Inflammatory macrophage (primary cell): ENCODE measurements around the gene SYT8.

ENCODE experiments used
- DNase-seq, 2 donors: peaks; one replicate each; pipeline ENCODE4 v3.0.0-alpha.2; 2020 to 2022

SYT8 gene

GRCh38 chr11:1845561-1846452 is 11.0 kb downstream of the SYT8 start:
- DNase-seq = no peak

GRCh38 chr11:1846453-1846932 is 11.7 kb downstream of the SYT8 start:
- no peak for DNase-seq

- no peak for DNase-seq
Observed at GRCh38 chr11:1847006-1847735, 12.4 kb downstream of the SYT8 start.

- DNase-seq = peak; percentile 38 to 41
Observed at GRCh38 chr11:1847926-1848639, 13.3 kb downstream of the SYT8 start.

- peak; percentile 39 to 74 for DNase-seq
Observed at GRCh38 chr11:1848640-1849430, 14.0 kb downstream of the SYT8 start.

DNA sequence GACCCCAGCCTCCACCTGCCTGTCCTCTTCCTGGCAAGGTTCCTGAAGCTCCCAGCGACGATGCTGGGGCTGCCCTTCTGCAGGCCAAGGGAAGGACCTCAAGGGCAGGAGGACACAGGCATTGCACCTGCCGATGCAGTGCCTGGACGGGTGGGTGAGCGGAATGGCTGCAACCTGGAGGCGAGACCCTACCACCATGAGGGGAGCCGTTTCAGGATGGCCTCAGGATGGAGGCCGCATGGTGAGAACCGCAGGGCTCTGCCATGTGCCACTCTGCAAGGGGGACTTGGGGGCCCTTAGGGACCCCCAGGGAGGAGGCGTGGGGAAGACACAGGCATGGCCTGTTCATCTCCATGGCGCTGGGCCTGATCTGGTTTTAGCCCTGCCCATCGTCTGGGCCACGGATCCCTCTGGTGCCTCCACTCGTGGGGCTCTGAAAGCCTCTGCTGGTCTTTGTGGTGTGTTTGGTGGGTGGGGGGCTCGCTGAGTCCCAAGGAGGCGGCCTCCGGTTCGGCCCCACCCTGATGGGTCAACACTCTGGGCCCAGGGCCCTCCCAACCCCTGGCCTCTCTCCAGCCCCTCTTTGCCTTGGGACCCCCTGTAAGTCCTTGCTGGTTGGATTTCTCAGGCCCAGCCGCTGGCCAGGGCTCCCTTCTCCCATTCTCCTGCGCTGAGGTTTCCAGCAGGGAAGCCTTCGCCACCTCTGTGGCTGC is 16.8 kb downstream of the SYT8 start:
- no peak for DNase-seq

- no peak for DNase-seq
Observed at GRCh38 chr11:1852271-1852876, 17.6 kb downstream of the SYT8 start.

DNA sequence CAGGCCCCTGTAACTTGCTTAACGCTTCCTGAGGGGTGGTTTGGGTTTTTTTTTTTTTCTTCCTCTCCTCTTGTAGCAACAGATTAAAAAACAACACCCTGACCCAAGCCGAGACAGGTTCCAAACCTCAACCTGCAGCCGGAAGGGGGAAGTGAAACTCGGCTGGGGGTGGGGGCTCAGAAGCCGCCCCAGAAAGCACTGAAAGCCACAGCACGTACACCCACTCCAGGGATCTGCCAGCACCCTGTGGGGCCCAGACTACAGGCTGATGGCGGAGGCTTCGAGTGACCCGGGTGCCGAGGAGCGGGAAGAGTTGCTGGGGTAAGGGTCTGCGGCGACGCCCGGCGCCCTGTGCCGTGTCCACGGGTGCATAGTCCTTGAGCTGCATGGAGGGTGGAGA is 18.1 kb downstream of the SYT8 start, which contains the start of gene LSP1:
Gene LSP1 (plus strand): TSS at position 208 of the 400 bp plus-strand sequence. CDS start 61 bp downstream, at position 269.
- DNase-seq = peak; percentile 77 to 90

GRCh38 chr11:1853376-1854131 is 18.8 kb downstream of the SYT8 start:
- DNase-seq = no peak

DNA sequence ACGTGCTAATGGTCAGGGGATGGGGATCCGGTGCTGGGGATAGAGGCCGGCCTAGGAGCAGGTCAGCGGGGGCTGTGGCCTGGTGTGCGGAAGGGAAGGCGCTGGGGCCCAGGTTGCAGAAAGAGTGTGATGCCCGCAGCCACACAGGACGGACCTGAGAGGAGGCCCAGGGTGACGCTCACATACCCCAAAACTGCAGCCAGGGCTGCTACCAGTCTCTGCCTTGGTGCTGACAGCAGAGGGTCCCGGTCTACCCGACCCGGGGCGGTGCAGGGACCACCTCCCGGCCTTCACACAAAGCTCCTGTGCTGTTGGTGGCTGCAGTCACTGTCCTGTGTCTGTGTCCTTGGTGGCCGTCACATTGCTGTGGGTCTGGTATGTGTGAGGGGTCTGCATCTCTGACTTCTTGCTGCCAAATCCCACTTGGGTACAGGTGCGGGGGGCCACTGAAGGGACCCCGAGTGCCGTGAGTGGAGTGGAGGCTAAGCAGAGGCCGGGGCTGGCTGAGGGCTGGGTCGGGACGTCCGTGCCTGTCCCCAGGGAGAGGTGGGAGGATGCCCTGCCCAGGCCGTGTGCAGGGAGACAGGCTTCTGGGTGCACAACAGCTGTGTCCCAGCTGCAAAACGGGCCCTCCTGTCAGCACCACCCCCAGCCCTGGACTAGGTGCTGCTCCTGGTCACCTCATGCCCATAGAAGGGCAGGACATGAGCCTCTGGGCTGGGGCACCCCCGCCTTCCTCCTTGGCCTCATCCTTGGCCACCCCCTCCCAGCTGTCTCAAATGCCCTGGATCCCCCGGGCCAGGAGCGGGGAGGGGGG is 19.6 kb downstream of the SYT8 start:
- DNase-seq = no peak

DNA sequence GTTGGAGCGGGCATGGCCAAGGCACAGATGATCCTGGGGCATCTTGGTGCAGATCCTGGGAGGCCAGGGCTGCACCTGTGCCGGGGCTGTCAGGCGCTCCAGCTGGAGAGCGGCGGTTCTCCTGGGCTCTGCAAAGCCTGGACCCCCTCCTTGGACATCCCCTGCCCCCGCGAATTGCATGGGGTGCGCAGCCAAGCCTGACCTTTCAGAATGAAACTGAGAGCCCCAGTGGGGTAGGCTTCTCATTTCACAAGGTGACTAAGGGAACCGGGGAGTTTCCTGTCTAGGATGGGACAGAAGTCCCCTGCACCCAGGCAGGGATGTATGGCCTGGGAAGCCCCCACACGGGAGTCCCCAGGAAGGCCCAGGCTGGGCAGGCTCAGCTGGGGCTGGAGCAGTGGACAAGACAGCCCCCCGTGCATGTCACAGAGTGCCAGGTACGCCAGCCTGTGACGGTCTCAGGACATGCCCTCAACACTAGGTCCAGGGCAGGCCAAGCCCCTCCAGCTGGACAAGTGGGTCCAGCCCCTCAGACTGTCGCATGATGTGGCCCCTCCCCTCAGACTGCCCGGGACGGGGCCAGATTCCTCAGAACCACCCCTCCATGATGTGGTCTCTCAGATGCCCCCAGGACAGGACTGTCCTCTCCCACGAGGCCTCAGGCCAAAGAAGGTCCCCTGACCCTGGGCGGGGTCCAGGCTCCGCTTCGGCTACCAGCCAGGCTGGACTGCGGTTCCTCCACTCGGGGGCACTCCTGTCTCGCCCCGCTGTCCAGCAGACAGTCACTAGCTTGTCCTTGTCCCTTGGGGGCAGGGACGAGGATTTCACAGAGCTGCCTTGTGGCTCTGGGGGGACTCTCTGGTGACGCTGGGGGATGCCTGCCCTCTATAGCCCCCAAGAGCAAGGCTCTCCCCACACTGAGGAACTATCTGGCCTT is 20.4 kb downstream of the SYT8 start:
- DNase-seq = no peak

- DNase-seq = no peak
Observed at GRCh38 chr11:1855886-1856265, 21.1 kb downstream of the SYT8 start.

- DNase-seq = no peak
Observed at GRCh38 chr11:1856306-1857005, 21.7 kb downstream of the SYT8 start.

DNA sequence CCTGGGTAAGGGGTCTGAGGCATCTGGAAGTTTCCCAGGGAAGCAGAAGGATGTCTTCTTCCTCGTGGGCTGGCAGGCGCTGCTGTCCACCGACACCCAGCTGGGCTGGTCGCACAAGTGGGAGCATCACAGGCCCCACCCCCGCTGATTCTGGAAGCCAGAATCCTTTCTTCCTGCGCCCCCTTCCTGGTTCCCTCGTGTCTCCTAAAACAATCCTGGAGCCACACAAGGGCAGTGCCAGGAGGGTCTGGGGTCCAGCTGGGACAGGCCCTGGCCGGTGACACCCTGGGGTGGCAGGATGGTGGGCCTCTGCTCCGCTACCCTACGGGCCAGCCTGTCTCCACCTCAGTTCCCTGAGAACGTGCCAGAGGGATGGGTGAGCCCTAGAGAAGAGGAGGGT is 22.3 kb downstream of the SYT8 start:
- DNase-seq = no peak

DNA sequence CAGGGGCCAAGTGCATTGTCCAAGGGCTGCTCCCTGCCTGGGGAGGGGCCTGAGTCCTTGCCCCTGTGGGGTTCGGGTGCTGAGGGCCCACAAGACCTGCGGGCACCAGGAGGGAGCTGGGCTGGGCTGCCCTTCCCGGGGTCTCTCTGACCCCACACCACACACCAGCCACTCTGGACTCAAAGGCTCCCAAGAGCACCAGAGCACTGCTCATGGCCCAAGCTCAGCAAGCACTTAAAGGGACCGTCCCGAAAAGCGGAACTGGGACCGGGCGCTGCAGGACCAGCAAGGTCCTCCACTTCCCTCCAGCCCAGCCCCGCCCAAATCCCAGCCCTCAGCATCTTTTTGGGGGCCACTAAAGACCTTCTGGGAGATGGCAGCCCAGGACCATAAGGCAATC is 23.4 kb downstream of the SYT8 start:
- peak; percentile 48 to 66 for DNase-seq

- DNase-seq = no peak
Observed at GRCh38 chr11:1858576-1858975, 23.8 kb downstream of the SYT8 start.

DNA sequence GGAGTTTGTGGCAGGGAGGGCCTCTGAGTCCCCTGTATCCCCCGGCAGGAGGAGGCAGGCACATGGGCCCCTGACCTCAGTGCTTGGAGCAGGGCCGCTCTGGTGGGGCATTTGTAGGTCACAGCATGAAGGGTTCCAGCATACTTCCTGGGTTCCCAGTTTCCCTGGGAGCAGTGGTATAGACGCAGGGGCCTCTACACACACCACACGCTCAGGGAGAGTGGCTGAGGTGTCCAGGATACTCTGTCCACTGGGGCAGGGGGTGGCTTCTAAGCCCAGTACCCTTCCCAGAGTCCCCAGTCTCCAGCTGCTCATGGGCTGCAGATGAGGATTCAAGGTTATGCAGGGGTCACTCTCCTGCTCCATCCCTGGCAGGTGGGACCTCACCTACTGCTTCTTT is 24.2 kb downstream of the SYT8 start:
- no peak for DNase-seq

GRCh38 chr11:1860108-1860507 is 25.3 kb downstream of the SYT8 start:
- DNase-seq = no peak
